Ammon's horn (tissue), 1 donor: Measurements from ENCODE around the gene ZC3HAV1L.
"Not testable (repeated sequence)": the region's sequence is repeated elsewhere in the genome, so short reads cannot be mapped to it uniquely, and the experiment has no call there.

Experiments
- DNase-seq: peaks from one replicate; pipeline ENCODE4 v3.0.0-alpha.2; 2016; ENCODE audit warnings: low spot score

The ZC3HAV1L gene

DNA sequence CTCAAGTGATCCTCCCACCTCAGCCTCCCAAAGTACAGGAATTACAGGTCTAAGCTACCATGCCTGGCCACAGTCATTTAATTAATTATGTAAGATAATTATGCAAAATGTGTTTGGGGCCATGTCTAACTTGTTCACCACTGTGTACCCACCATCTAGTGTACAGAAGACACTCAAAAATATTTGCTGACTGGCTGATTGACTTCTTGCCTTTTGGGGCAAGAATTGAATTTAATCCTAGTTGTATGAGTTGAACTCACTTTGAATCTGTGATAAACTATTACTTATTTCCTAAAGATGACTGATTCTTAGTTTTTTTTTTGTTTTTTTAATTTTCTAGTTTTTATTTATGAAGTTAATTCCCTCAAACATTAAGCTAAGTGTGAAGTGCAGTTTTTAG, 15.8 kb upstream of the ZC3HAV1L start:
- DNase-seq, result no peak

DNA sequence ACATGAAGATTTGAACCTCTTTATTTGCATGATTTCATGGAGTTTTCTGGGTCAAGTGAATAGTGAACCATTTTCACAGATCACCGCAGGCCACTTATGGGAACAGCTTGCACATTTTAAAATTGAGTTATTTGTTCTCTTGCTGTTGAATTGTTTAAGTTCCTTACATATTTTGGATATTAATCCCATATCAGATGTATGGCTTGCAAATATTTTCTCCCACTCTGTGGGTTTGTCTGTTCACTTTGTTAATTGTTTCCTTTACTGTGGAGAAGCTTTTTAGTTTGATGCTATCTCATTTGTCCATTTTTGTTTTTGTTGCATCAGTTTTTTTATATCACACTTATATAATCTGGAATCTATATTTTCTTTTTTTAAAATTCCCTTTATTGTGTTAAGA, 14.1 kb upstream of the ZC3HAV1L start:
- no peak for DNase-seq

DNA sequence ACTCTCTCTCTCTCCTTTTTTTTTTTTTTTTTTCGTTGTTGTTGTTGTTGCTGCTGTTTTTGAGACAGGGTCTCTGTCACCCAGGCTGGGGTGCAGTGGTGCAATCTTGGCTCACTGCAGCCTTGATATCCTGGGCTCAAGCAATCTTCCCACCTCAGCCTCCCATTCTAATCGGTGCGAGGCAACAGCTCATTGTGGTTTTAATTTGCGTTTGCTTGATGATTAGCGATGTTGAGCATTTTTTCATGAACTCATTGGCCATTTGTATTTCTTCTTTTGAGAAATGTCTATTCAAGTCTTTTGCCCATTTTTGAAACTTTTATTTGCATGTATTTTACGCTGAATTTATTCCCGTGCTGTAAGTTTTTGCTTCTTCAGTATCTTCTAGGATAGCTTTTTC, 13.3 kb upstream of the ZC3HAV1L start:
- no peak for DNase-seq

DNA sequence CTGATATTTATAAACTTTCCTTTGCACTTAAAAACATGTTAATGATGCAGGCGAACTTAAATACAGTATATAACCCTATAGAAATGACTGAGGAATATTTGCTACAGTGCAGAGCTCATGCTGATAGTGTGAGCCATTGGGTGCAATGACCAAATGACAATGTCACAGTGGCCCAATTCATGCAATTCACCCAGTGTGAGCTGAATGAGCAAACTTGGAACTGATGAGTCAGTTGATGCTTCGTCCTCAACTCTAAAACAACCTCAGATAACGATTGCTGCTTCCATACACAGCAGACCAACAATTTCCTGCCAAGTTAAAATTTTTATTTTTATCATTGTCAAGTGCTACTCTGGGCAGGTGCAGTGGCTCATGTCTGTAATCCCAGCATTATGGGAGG, 12.1 kb upstream of the ZC3HAV1L start:
- DNase-seq, result no peak

DNA sequence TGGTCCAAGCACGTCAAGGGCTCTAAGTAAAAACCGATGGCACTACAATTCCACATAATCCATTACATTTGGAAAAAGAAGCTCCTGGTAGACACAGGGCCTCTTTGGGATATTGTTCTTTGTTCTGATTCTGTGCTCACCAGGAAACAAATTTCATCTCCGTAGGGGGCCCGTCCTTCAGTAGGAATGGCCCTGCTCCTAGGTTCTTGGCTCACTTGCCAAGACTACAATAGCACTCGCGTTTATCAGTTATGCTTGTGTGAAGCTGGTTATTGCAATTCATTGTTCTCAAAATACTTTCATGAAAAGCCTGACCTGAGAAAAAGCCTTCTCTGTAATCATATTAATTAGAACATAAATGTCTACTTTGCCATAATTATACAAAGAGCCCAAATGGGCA, 10.3 kb upstream of the ZC3HAV1L start:
- no peak for DNase-seq

DNA sequence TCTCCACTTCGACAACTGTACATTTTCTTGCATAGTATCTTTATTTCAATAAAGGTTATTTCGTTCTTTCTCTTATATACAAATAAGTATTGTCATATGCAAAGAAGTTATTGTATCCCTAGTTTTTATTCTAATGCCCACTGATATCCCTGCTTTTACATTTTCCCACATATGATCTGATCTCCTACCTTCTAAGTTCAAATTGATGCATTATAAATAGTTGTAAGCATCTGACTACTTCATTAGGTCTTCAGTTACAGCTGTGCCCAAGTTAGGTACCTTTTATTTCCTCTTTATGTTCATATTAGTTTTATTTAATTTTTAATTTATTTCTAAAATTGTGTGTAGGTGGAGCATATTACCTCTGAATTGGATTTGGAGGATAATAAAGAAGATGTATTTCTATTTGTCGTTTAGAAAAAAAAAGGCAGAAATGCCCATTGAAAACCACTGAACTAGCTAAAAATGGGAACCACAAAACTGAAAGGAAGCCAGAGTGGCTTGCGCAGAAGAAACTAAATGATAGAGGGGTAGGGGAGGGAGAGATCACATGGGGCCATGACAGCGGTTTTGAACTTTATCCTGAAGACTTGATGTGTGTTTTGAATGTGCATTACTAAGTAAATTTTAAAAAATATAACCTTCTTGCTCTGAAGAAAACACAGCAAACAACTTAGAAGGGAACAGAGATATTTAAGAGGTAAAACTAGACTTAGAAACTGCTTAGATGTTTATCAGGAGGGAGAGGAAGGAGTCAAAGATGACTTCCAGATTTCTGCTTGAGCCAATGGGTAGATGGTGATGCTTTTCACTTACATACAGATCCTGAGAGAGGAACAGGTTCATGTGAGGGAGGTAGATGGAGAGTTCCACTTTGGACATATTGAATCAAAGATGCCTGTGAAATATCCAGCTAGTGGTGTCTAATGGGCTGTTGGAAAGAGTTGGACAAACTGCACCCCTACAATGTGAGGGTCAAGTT, 9.3 kb upstream of the ZC3HAV1L start:
- no peak for DNase-seq

DNA sequence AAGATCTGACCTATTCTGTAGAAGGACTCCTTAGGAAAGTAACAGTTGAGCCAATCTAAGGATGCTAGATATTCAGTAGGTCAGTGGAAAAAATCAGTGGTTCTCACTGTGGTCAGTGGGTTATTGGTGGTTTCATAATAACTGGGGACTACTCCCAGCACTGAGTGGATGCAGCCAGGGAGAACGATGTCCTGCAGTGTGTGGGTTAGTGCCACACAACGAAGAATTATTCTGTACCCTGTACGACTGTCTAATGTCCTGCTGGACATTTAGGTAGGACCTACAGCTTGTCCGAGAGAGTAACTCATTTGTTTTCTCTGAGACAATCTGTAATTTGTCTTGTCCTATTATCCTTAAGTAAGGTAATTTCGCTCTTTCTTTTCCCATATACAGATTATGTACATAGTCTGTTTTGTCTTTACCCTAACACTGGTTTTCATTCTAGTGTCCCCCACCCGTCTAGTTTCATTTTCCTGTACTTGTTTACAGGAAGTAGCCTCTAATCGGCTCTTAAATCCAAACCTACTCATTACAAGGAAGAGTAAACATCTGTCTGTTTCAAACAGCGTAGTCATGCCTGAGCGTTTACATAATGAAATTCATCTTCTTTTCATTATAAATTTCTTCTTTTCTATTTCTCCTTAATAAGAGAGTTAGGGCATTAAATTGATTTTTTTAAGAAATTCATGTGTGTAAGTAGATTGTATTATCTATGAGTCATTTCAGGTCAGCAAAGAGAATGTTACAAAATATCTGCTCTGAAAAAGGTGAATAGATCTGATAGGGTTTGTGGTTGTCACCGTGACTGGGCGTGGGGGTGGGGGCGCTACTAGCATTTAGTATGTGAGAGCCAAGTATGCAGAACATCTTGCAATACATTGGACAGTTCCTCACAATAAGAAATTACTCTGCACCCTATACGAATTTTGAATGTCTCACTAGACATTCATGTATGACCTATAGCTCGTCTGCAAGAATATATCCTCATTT, 8.3 kb upstream of the ZC3HAV1L start:
- no peak for DNase-seq

DNA sequence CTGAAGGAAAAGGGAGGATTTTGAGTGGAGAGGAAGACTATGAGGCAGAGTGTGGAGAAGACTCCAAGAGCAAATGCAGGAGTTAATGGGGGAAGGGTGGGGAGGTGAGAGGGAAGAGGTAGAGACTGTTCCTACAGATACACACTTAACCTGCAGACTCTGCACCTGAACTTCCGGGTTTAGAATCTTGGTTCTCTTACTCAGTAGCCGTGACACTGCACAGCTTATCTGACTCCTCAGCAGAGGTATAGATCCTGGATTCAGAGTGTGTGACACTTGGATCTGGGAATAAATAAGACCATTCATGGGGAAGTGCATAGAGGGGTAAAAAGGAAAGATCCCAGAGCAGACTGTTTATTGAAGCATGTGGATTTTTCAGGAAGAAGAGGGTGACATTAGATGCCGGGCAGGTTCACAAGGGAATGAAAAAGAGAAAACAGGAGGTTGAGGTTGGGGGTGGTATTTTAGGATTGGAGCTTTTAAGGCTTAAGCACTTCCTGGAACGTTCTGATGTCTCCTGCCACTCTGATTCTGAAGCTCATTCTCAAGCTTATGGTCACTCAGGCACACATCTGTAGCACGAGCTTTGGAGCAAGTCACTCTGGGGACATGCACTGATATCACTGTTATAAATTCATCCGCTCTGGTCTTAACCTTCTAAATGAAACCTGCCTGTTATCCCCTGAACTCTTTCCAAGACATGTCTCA, 5.7 kb upstream of the ZC3HAV1L start:
- no peak for DNase-seq

DNA sequence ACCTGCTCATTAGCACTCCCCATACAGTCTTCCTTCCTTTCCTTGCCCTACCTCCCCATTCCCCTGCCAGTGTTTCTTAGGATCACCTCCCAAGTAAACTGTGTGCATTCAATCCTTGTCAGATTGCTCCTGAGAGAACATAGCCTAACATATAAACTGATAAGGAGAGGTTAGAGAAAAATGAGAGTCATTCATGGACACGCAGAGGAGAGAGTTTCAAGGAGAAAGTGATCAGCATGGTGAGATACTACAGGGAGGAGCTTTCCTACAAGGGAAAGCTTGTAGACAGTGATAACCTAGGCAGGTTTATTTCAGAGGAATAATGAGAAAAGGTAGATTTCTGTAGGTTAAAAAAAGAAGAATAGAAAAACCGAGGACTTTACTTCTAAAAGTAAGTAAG, 2.8 kb upstream of the ZC3HAV1L start:
- DNase-seq, result no peak

DNA sequence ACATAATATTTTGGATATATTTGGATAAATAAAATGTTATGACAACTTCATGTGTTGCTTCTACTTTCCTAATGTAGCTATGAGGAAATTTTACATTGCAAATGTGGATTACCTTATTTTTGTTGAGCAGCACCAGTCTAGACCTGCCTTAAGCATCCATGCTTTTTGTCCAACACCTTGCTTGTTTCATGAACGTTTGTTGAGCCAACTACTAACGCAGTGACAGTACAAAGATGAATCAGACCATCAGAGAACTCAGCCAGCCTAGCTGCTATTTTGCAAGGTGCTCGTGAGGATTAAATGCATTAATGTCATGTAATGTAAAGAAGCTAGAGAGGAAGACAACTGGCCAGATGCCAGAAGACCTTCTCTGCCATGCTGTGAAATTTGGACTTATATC, 1.1 kb upstream of the ZC3HAV1L start:
- DNase-seq, result no peak

DNA sequence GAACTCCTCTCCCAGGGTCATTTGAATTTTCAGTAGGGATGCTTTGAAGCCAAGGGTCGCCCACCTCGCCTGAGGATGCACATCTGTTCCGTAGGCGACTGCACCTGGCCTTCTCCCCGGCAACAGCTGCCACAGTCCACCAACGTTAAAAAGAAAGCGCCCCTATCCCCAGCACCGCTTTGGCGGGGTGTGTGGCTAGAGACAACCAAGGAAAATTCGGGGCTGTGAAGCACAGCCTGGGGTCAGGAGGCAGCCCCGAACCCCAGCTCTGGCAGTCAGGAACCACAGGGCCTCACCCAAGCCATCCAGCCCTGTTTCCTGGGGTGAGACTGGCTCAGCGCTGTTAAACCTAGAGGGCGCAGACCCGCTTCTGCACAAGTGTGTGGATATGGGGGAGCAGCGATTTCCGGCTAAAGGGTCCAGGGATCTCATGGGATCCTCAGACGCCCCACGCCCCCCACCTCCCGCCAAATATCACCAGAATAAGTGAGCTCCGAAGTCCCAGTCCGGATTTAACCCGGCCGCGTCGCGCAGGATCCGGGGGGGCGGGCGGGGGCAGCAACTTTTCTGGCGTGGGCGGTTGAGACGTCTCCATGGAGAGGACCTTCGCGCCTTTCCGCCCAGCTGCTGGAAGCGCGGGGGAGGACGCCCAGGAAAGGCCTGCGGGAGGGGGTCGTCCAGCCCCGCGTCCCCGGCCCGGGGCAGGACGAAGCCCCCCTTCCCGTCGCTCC, 822 bp downstream of the ZC3HAV1L start:
- no peak for DNase-seq

DNA sequence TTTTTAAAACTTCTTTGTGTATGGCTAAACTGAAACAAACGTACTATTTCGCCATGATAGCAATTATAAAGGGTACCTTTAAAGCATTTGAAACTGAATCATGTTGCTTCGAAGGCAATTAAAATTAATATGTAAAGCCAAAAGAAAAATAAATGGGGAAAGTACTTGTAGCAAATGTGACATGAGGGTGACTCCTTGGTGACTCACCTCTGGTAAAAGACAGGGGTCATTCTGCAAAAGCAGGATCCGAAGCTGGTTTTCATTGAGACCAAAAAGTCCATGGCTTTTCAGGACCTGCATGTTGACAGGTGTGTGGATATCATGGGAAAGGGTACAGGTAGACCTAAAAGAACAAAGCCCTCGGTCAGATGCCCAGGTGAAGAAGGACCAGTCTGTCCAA, 1.5 kb downstream of the ZC3HAV1L start:
- DNase-seq, result no peak

DNA sequence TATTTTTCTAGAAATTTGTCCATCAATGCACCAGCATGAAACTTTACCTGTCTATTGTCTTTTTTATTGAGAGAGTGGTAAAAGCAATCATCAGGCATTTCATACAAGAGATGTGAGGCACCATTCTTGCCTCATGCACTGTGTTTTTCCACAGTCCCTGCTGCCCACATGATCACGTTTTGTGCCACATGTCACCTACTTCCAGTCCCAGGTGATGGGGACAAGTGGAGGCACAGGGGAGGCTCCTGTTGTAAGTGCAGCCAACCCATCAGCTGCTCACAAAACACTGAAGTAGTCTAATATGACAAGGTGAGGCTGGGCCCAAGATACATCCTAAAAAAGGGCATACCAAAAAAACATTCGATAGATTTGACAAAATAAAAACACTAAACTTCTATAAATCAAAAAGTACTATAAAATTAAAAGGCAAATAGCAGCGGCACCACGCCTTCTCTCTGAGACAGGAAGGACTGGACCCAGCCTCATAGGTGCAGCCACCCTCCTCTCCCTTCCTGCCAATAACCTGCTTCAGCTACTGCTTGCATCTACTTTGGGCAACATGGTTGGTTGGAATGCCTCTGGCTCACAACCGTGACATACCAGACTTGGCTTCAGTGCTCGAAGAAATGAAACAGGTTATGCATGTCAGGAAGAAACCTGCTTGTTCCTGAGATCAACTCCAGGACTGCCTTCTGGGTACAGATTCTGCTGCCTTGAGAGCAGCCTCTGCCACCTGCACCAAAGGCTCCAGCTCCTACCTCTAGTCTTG, 2.3 kb downstream of the ZC3HAV1L start:
- DNase-seq, result no peak

DNA sequence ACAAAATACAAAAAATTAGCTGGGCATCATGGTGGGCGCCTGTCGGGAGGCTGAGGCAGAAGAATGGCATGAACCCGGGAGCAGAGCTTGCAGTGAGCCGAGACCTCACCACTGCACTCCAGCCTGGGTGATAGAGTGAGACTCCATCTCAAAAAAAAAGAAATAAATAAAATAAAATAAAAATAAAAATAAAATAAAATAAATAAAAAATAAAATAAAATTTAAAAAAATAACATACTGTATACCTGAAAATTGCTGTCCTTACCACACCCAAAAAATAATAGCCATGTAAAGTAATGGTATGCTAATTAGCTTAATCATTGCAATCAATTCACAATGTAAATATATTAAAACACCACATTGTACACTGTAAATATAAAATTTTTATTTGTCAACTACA, 3.4 kb downstream of the ZC3HAV1L start:
- DNase-seq, result no peak

DNA sequence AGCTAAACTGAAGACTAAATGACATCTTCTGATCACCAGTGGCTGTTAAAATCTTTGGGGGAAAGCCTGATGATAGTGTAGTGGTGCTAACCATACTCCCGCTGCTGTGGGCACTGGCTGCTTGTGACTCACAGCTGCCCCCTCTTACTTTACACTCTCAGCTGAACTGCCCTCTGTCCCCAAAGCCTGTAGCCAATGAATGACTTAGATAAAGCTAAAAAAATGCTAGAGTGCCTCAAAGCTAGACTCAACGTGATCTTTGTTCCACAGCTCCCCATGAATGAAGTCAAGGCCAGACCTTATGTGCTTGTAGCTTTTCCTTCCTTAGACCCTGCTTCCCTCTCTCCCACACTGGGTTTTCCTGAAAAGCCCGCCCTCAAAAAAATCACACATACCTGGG, 6.5 kb downstream of the ZC3HAV1L start:
- no peak for DNase-seq

DNA sequence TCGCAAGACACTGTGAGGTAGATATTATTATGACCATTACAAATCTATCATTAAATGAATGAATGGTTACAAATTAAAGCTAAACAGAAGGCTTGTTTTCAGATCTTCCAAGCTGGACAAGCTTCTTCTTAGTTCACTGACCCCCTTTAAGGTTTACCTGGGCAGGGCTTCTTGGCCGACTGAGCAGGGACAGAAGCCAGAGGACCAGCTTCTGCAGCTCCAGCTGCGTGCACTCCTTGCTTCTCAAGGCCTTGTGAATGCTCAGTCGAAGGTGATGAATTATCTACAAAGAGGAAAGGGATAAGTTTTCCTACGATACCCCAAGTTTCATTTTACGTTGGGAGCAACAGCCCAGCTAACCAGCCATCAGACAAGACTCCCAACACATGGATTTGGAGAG, 9.3 kb downstream of the ZC3HAV1L start:
- DNase-seq, result no peak

DNA sequence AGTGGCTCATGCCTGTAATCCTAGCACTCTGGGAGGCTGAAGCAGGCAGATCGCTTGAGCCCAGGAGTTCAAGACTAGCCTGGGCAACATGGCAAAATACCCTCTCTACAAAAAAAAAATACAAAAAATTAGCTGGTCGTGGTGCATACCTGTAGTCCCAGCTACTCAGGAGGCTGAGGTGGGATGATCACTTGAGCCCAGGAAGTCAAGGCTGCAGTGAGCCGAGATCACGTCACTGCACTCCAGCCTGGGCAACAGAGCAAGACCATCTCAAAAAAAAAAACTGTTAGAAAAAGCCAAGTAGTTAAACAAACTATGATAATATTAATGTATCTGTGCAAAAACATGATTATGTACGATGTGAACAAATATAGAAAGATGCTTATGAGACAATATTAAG, 10.0 kb downstream of the ZC3HAV1L start:
- not testable (repeated sequence) for DNase-seq

DNA sequence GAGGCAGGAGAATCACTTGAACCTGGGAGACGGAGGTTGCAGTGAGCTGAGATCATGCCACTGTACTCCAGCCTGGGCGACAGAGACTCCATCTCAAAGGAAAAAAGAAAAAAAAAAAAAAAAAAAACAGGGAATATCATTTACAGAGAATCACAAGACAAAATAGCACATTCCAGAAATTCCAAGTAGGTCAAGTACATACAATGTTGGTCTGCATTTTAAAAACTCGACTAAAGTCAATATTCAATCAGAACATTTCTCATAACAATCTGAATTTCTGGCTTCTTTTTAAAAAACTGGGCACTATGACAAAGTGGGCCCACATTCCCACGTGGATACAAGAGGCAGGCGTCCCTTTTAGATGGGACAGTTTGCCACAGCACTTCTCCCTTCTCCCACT, 12.8 kb downstream of the ZC3HAV1L start:
- no peak for DNase-seq

DNA sequence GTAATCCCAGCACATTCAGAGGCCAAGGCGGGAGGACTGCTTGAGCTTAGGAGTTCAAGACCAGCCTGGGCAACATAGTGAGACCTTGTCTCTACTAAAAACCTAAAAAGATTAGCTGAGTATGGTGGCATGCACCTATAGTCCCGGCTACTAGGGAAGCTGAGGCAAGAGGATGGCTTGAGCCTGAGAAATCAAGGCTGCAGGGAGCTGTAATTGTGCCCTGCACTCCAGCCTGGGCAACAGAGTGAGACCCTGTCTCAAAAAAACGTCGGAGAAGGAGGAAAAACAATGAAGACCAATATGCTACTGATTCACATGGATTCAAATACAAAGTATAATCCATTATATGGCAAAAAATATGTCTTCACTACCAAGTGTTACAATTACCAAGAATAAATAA, 13.6 kb downstream of the ZC3HAV1L start:
- DNase-seq, result no peak

DNA sequence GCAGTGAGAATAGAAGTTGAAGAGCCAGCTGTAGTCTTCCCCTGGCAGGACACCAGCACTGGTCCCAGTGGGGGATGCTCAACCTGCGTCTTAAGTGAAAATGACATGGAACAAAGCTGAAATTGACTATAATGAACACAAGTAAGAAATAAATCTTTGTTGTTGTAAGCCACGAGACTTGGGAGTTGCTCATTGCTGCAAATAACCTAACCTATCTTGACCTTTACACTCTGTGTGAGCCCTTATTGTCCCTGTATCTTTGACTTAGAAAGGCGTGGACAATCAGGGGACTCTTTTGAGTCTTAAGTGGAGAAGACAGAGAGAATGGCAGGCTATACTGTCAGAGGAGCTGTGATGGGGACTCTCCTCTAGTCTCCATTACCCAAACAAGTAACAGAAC, 16.9 kb downstream of the ZC3HAV1L start:
- DNase-seq, result no peak
